SKM-1 treated with dmso at 0.1 percent for 144 hours (cell line): ENCODE data around the gene SPOUT1.

Experiments
- DNase-seq: peaks from one replicate; lab custom pipeline; 2025; ENCODE audit not compliant: unreplicated experiment; lab: John Stamatoyannopoulos, UW

SPOUT1 gene

GRCh38 chr9:128836509-128837145 lies 7.0 kb upstream of the SPOUT1 start:
- no peak for DNase-seq

DNA sequence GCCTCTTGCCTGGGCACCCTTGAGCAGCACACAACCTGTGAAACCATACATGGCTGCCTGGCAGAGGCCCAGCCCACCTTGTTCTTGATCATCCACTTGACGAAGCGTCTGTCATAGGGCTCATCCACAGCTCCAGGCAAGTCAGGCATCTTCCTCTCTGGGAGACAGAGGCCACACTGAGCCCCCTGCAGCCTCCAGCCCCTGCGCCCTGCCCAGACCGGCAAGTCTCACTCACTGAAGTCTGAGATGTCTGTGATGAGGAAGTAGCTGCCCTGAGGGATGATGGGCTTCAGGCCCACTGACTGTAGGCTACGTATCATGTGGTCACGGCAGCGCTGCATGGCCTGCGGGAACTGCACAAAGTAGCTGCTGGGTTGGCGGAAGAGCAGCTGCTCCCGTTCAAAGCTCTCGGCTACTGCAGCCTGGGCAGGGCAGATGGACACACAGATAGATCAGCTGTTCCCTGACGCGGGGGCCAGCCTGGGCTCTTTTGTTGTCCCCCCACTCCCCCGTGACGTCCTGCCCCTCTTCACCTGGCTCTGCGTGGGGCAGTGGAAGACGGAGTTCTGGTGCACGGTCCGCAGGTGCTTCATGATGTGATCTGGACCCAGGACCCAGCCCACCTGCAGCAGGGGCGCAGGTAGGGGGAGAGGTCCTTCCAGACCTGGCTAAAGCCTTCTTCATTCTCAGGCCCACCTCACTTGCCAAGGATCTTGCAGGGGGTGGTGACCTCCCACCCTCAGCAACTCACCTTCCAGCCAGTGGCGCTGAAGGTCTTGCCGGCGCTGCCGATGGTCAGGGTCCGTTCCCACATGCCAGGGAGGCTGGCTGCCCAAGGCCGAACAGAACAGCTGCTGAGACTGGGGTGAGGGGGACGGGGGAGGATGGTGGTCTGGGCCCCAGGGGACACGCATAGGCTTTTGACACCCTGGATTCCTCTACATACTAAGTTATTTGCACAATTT lies 5.9 kb upstream of the SPOUT1 start:
- DNase-seq: no peak

DNA sequence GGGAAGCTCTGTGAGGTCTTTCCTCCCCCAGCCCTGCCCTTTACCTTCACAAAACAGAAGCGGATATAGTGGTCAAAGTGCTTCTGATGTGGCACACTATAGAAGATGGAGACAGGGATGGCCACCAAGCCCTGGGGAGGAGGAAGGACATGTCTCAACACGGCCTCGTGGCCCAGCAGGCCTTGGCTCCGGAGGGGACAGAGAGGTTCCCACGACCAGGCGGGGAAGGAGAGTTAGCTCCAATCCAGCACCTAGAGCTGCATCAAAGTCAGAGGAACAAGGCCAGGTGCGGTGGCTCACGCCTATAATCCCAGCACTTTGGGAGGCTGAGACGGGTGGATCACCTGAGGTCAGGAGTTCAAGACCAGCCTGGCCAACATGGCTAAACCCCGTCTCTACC lies 4.1 kb upstream of the SPOUT1 start:
- no peak for DNase-seq

DNA sequence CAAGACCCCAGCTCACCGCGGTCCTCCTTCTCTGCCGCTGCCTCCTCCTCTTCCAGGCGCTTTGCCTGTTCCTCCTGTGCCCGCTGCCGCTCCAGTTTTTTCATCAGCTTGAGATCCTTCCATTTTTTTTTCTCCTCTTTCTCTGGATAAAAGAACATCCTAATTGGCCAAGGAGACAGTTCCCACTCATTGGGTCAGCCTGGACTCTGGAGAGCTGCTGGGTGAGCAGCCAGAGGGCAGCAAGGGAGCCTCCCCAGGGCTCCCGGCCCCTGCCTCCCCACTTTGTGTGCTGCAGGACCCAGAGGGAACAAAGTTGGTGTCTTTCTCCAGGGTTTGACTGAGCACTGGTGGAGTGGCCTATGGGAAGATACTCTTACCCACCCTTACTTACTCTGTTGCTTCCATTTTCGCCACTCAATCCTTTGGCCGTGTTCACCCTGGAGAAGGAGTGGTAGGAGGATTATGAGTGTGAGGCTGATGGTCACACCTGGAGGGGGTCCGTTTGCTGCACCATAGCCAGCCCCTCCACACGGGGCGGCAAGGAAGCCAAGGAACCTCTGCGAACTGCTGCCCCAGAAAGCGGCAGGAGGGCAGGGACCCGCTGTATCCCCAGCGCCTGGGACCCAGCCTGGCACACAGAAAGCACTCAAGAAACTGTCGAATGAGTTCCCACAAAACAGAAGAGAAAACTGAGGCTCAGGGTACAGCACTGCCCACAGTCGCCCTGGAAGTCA lies 708 bp downstream of the SPOUT1 start:
- no peak for DNase-seq

GRCh38 chr9:128828267-128828666 lies 1.3 kb downstream of the SPOUT1 start:
- DNase-seq: no peak

- no peak for DNase-seq
These were observed 3.5 kb downstream of the SPOUT1 start for GRCh38 chr9:128825923-128826700.

DNA sequence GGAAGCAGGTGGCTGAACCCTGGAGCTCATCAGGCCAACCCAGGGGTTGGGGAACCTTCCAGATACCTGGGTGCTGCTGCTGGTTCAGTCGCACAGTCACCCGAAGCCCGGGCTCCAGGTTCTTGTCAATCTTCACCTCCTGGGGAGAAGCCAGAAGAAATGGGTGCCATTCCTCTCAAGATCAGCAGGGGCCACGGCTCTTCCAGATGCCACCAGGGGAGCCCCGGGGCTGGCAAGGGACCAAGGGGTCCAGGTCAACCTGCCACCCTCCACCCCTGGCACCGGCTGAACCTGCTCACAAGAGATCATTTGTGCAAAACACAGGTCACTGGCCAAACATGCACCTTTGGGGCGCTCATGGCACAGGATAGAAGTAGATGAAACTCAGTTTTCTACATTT lies 4.7 kb downstream of the SPOUT1 start:
- no peak for DNase-seq

GRCh38 chr9:128823903-128824406 lies 5.6 kb downstream of the SPOUT1 start:
- DNase-seq: no peak

DNA sequence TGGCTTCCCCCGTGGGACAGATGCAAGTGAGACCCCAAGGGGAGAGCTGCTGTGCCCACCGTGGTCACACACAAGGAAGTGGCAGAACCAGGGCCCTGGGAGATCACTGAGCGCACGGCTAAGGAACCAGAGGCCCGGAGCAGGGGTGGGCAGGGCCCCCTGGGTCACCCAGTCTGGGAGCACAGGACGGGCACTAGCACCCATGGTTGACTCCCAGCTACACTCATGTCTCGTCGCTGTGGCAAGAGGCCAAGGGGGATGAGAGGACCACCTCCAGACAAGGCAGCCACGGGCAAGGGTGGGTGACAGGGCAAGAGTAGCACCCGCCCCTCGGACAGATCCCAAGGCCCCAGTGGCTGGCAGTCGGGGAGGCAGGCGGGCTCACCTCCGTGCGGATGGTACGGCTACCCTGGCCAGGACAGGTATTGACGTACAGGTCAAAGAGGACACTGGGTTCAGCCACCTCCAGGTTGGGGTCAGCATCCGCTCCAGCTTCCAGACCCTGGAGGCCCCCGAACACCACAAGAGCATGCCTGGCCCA lies 6.2 kb downstream of the SPOUT1 start:
- DNase-seq: no peak

- no peak for DNase-seq
These were observed 7.1 kb downstream of the SPOUT1 start for GRCh38 chr9:128822407-128823042.

GRCh38 chr9:128821584-128822406 lies 7.8 kb downstream of the SPOUT1 start:
- no peak for DNase-seq

- no peak for DNase-seq
These were observed 8.7 kb downstream of the SPOUT1 start for GRCh38 chr9:128820665-128821583.

DNA sequence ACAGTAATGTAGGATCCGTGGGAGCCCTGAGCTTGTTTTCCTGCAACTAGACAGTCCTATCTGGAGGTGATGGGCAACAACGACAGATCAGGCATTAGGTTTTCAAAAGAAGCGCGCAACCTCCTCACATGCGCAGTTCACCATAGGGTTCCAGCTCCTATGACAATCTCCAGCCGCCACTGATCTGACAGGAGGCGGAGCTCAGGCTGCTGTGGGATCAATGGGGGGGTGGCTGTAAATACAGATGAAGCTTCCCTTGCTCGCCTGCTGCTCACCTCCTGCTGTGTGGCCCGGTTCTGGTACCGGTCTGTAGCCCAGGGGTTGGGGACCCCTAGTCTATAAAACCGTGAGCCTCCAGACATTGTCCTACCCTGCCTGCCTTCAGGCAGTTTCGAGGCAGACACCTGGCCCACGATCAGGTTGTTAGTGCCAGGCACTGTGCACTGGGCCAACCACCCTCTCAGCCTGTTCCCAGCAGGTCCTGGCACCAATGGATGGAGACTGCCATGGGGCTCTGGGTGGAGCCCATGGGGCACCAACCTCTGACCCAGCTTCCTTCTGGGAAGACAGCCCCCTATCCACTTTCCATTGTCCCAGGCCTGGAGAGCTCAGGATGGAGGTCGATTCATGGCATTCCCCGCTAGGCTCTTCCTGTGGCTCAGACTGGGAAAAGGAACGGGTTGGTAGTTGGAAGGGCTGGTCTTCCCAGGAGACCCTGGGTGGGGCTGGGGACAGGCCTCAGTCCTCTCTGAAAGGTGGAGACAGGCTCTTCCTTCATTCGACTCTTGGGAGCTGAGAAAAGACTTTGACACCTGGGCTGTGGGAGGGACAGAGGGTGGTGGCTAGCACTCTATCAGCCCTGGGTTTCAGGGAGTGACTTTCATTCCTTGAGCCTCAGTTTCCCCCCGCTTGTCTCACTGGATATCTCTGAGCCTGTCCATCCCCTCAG lies 9.6 kb downstream of the SPOUT1 start:
- DNase-seq: no peak

DNA sequence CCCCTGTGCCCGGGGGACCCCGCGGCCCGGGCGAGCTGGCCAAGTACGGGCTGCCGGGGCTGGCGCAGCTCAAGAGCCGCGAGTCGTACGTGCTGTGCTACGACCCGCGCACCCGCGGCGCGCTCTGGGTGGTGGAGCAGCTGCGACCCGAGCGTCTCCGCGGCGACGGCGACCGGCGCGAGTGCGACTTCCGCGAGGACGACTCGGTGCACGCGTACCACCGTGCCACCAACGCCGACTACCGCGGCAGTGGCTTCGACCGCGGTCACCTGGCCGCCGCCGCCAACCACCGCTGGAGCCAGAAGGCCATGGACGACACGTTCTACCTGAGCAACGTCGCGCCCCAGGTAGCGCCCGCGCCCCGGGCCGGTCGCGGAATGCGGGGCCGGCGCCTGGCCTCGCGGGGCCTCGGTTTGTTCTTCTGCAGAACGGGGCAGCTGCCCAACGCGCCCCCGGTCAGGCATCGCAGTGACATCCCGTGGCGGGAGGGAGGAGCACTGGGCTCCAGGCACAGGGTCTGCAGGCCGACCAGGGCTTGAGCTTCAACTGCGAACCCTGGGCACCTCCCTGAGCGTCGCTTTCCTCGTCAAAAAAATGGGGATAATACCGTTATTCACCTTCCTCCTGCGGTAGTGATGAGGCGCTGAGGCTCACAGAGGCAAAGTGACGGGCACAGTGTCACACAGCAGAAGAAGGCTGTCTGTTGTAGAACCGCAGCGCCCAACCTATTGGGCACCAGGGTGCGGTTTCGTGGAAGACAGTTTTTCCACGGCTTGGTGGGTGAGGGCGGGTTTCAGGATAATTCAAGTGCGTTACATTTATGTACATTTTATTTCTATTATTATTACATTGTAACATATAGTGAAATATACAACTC lies 10.5 kb downstream of the SPOUT1 start:
- no peak for DNase-seq

GRCh38 chr9:128818099-128818838 lies 11.3 kb downstream of the SPOUT1 start, which contains the start of gene ENDOG:
ENDOG (plus strand) TSS chr9:128818500; CDS start chr9:128818685, 185 bp downstream.
- DNase-seq: peak; percentile 96
